GM19099 (cell line): Measurements from ENCODE around the gene TMEM120A.

Experiments
- POLR2A ChIP-seq: IDR thresholded peaks from 3 replicates; pipeline ENCODE4 v1.6.1; 2011; ENCODE audit warnings: low read depth; ENCODE audit not compliant: insufficient read length; ENCODE audit errors: extremely low read depth

The TMEM120A gene

GRCh38 chr7:75937958-75938786 lies 56.2 kb downstream of the TMEM120A start:
- TF ChIP-seq POLR2A: no peak
